ENCODE measurements around the gene MBD6.

Gene MBD6

DNA sequence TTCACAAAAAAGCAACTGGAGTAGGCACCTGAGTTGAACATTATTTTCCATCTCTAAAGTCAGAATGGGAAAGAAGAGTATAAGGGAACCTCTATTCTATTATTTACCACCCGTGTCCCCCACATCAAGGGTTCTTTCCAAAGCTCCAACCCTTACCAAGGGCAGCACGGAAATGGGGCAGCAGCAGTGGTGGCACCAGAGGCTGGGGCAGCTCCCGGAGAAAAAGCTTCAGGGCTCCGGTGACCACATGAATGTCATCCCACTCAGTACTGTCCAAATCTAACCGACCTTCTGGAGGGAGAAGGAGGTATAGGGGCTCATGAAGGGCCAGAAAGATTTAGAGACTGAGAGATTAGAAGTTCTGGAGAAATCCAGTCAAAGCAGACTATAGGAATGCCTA lies 48.7 kb upstream of the MBD6 start (continued):
- no peak for TF ChIP-seq ISL1 (CRISPR knock-in tag; IDR thresholded peaks at IDR 0.05)
- TF ChIP-seq POU6F1 (CRISPR knock-in tag; IDR thresholded peaks at IDR 0.05; ENCODE audit: borderline replicate concordance, low read depth): no peak

DNA sequence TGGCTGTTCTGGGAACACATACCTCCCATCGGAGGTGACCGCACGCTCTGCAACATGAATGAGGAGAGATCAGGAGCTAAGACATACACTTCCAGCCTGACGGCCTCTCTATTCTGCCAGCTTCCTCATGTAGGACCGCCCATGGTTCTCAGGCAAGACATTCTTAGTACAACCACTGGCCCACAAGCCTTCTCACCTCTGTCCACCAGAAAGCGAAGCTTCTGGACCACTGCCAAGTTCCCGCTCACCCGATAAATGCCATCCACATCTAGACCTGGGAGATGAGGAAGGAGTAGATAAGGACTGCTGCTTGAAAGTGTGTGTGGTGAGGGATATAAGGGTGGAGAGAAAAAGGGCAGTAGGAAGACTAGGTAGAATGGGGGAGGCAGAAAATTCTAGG lies 48.2 kb upstream of the MBD6 start:
- TF ChIP-seq CSDC2 (CRISPR knock-in tag; IDR thresholded peaks at IDR 0.05): no peak
- no peak for TF ChIP-seq PATZ1 (CRISPR knock-in tag; IDR thresholded peaks at IDR 0.05; ENCODE audit: borderline replicate concordance)
- TF ChIP-seq SNAI2 (CRISPR knock-in tag; IDR thresholded peaks at IDR 0.05): no peak
- TF ChIP-seq ZNF565 (CRISPR knock-in tag; conservative IDR thresholded peaks at IDR 0.05; ENCODE audit: low read depth): no peak
- no peak for TF ChIP-seq ZNF8 (CRISPR knock-in tag; IDR thresholded peaks at IDR 0.05)
- no peak for TF ChIP-seq TSHZ2 (CRISPR knock-in tag; IDR thresholded peaks at IDR 0.05)
- TF ChIP-seq, protein P1, sequence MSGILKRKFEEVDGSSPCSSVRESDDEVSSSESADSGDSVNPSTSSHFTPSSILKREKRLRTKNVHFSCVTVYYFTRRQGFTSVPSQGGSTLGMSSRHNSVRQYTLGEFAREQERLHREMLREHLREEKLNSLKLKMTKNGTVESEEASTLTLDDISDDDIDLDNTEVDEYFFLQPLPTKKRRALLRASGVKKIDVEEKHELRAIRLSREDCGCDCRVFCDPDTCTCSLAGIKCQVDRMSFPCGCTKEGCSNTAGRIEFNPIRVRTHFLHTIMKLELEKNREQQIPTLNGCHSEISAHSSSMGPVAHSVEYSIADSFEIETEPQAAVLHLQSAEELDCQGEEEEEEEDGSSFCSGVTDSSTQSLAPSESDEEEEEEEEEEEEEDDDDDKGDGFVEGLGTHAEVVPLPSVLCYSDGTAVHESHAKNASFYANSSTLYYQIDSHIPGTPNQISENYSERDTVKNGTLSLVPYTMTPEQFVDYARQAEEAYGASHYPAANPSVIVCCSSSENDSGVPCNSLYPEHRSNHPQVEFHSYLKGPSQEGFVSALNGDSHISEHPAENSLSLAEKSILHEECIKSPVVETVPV (CRISPR knock-in tag; IDR thresholded peaks at IDR 0.05): no peak
- no peak for TF ChIP-seq GLIS3 (CRISPR knock-in tag; IDR thresholded peaks at IDR 0.05)
- no peak for TF ChIP-seq TOX (CRISPR knock-in tag; IDR thresholded peaks at IDR 0.05; ENCODE audit: borderline replicate concordance)
- TF ChIP-seq POU6F1 (CRISPR knock-in tag; IDR thresholded peaks at IDR 0.05; ENCODE audit: borderline replicate concordance, low read depth): no peak
- ATAC-seq: no peak

DNA sequence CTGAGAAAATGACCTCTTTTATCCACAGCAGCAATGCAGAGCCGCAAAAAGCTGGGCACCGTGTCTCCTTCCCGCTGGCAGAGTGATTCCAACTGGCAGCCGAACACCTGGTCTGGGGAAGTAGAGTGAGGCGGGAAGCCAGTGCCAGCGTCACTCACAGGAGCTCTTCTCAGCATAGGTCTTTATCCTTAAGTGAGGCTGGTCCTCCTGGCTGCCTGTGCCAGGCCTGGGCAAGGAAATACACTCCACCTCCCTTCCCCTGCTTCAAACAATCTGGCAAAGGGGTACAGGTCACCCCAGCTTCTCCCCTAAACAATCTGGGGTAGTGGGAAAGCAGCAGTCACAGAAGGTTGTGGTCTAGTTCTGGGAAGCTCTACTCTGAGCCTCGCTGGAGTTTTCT lies 47.8 kb upstream of the MBD6 start:
- peak; percentile 5; the same call in 1 of the 3 replicates for ATAC-seq
- no peak for TF ChIP-seq ZNF565 (CRISPR knock-in tag; conservative IDR thresholded peaks at IDR 0.05; ENCODE audit: low read depth)
- no peak for TF ChIP-seq PATZ1 (CRISPR knock-in tag; IDR thresholded peaks at IDR 0.05; ENCODE audit: borderline replicate concordance)
- TF ChIP-seq BACH2 (CRISPR knock-in tag; IDR thresholded peaks at IDR 0.05; ENCODE audit: borderline replicate concordance): no peak
- TF ChIP-seq ARNTL (CRISPR knock-in tag; IDR thresholded peaks at IDR 0.05; ENCODE audit: borderline replicate concordance, low read depth): no peak
- TF ChIP-seq ZFP3 (CRISPR knock-in tag; IDR thresholded peaks at IDR 0.05): no peak
- no peak for TF ChIP-seq TOX (CRISPR knock-in tag; IDR thresholded peaks at IDR 0.05; ENCODE audit: borderline replicate concordance)
- TF ChIP-seq GLIS3 (CRISPR knock-in tag; IDR thresholded peaks at IDR 0.05): no peak
- no peak for TF ChIP-seq ZNF8 (CRISPR knock-in tag; IDR thresholded peaks at IDR 0.05)
- no peak for TF ChIP-seq TCF4 (CRISPR knock-in tag; IDR thresholded peaks at IDR 0.05; ENCODE audit: borderline replicate concordance)
- no peak for TF ChIP-seq ZFP30 (CRISPR knock-in tag; IDR thresholded peaks at IDR 0.05)
- no peak for TF ChIP-seq CSDC2 (CRISPR knock-in tag; IDR thresholded peaks at IDR 0.05)
- no peak for TF ChIP-seq RARB (CRISPR knock-in tag; IDR thresholded peaks at IDR 0.05)
- TF ChIP-seq, protein P1 (CRISPR knock-in tag; IDR thresholded peaks at IDR 0.05): no peak

Measured in SK-N-SH treated with all-trans-retinoic acid at 6 μM for 48 hours (cell line).